GM19438 (cell line): ENCODE results near the gene SMCO3.
"Not testable (repeated sequence)": the region's sequence is repeated elsewhere in the genome, so short reads cannot be mapped to it uniquely, and the experiment has no call there.

ENCODE experiments used
- ATAC-seq: cut with Tn5 transposase; IDR thresholded peaks from one replicate; pipeline ENCODE4 v1.9.1; 2021; ENCODE audit warnings: low read depth; ENCODE audit not compliant: unreplicated experiment

The SMCO3 gene

GRCh38 chr12:14776236-14776961 lies 37.6 kb downstream of the SMCO3 start:
- ATAC-seq, result no peak

- no peak for ATAC-seq
These were observed 38.4 kb downstream of the SMCO3 start for GRCh38 chr12:14775636-14775980.

GRCh38 chr12:14774906-14775635 lies 38.9 kb downstream of the SMCO3 start:
- ATAC-seq, result no peak

- peak; percentile 55 for ATAC-seq
These were observed 39.7 kb downstream of the SMCO3 start for GRCh38 chr12:14774074-14774905.

- peak; percentile 21 for ATAC-seq
These were observed 40.3 kb downstream of the SMCO3 start for GRCh38 chr12:14773685-14774073.

GRCh38 chr12:14772946-14773345 lies 41.0 kb downstream of the SMCO3 start:
- ATAC-seq, result no peak

- no peak for ATAC-seq
These were observed 42.3 kb downstream of the SMCO3 start for GRCh38 chr12:14771651-14772137.

- peak; percentile 11 for ATAC-seq
These were observed 43.2 kb downstream of the SMCO3 start for GRCh38 chr12:14770496-14771461.

GRCh38 chr12:14769969-14770495 lies 44.0 kb downstream of the SMCO3 start:
- ATAC-seq, result peak; percentile 33

GRCh38 chr12:14769466-14769968 lies 44.5 kb downstream of the SMCO3 start:
- no peak for ATAC-seq

GRCh38 chr12:14768823-14769405 lies 45.1 kb downstream of the SMCO3 start:
- ATAC-seq, result no peak

GRCh38 chr12:14767617-14768016 lies 46.4 kb downstream of the SMCO3 start:
- ATAC-seq, result no peak

- no peak for ATAC-seq
These were observed 47.2 kb downstream of the SMCO3 start for GRCh38 chr12:14766649-14767215.

- not testable (repeated sequence) for ATAC-seq
These were observed 48.0 kb downstream of the SMCO3 start for GRCh38 chr12:14766020-14766419.

GRCh38 chr12:14765398-14765797 lies 48.6 kb downstream of the SMCO3 start:
- ATAC-seq, result no peak

GRCh38 chr12:14759711-14760280 lies 54.2 kb downstream of the SMCO3 start:
- not testable (repeated sequence) for ATAC-seq

- ATAC-seq, result no peak
These were observed 57.4 kb downstream of the SMCO3 start for GRCh38 chr12:14756334-14757143.
